Measurements from ENCODE around the gene PROCA1.

DNA sequence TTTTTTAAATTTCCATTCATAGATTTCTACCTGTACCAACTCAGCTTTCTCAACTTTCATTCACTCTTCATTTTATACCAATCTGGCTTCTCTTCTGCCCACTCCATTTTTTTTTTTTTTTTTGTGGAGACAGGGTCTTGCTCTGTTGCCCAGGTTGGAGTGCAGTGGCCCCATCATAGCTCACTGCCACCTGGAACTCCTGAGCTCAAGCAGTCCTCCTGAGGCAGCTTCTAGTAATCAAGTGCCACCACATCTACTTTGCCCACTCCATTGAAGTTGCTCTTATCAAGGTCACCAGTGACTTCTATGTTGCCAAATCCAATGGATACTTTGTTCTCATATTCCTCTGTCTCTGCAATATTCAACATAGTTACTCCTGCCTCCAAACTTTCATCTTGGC is 48.0 kb downstream of the PROCA1 start:
- no peak for TF ChIP-seq CTCF (conservative IDR thresholded peaks at IDR 0.05; ENCODE audit: low read depth, low read length)
- TF ChIP-seq EZH2 (IDR thresholded peaks at IDR 0.05; ENCODE audit: borderline replicate concordance, low read depth, low read length, poor library complexity, severe bottlenecking): no peak

Measured in A673 (cell line).